Measurements from ENCODE around the gene SWSAP1. TPM values are rescaled to one million over a fixed set of nuclear protein-coding genes. Genes with fewer than 3 reads are reported as not detected.

The SWSAP1 gene
- total and polyA plus RNA-seq, 12 donors = 0.53 to 3.1 (median 1.7) TPM

GRCh38 chr19:11420429-11421370, 46.2 kb downstream of the SWSAP1 start:
- H3K36me3 ChIP-seq = no peaks in the 10 kb centered on the region
- peak overlapping the region; percentile 21 to 82 (median 66) for H3K27ac ChIP-seq
- peaks cover 10 to 85% (median 76%) of the 10 kb centered on the region in 7 donors for H3K27me3 ChIP-seq
- DNase-seq (peak; percentile 65 to 78), ATAC-seq (peak; percentile 53 to 72 (median 62))
- no peak for TF ChIP-seq CTCF (IDR thresholded peaks at IDR 0.05)
- WGBS, 2 donors = 4% methylated on average over 46 of the region's 46 CpGs
- peaks cover 12 to 53% (median 37%) of the 10 kb centered on the region in 9 donors for H3K4me1 ChIP-seq
- no peaks in the 10 kb centered on the region for H3K9me3 ChIP-seq
- peak overlapping the region; percentile 21 to 50 (median 44) for H3K4me3 ChIP-seq
- intact Hi-C loops (cut with DNase I) = loop anchor here in 1 of 10 donors (5.0 kb wide), 1 partner anchor 38 kb away; the partner anchor contains the start of gene EPOR

GRCh38 chr19:11421371-11422098, 47.1 kb downstream of the SWSAP1 start:
- DNase-seq (peak; percentile 38 to 72), ATAC-seq (peak; percentile 10 to 75 (median 44))
- peaks cover 10 to 77% (median 72%) of the 10 kb centered on the region in 7 donors for H3K27me3 ChIP-seq
- peak overlapping the region; percentile 21 to 50 (median 44) for H3K4me3 ChIP-seq
- H3K4me1 ChIP-seq = peaks cover 12 to 53% (median 37%) of the 10 kb centered on the region in 9 donors
- WGBS, 2 donors = 16 to 18% methylated on average over 36 of the region's 36 CpGs
- H3K36me3 ChIP-seq = no peaks in the 10 kb centered on the region
- peak overlapping the region in 9 of 10 donors; percentile 21 to 82 (median 66) for H3K27ac ChIP-seq
- no peak for TF ChIP-seq CTCF (IDR thresholded peaks at IDR 0.05)
- no peaks in the 10 kb centered on the region for H3K9me3 ChIP-seq
- intact Hi-C loops (cut with DNase I) = loop anchor here in 1 of 10 donors (5.0 kb wide), 1 partner anchor 39 kb away; the partner anchor contains the start of gene EPOR

- H3K9me3 ChIP-seq = no peaks in the 10 kb centered on the region
- WGBS, 2 donors = 7 to 9% methylated on average over 55 to 56 of the region's 56 CpGs
- peak; percentile 79 to 87 for DNase-seq
Measured at GRCh38 chr19:11422163-11423065, 47.9 kb downstream of the SWSAP1 start.

More at GRCh38 chr19:11422163-11423065, 47.9 kb downstream of the SWSAP1 start:
- Histone ChIP-seq H3K4me1 (peaks cover 12 to 53% (median 37%) of the 10 kb centered on the region in 9 donors), H3K36me3 (no peaks in the 10 kb centered on the region), H3K27ac (peak overlapping the region in 9 of 10 donors; percentile 20 to 82 (median 55)), H3K27me3 (peaks cover 10 to 68% (median 64%) of the 10 kb centered on the region in 7 donors), H3K4me3 (peak overlapping the region in 9 of 10 donors; percentile 16 to 50 (median 45))
- intact Hi-C loops (cut with DNase I) = loop anchor here in 1 of 10 donors (5.0 kb wide), 1 partner anchor 40 kb away; the partner anchor contains the start of gene EPOR
- TF ChIP-seq CTCF (IDR thresholded peaks at IDR 0.05) = no peak
- peak; percentile 48 to 89 (median 74) for ATAC-seq
